ENCODE results near the gene DNALI1.
"Not testable (repeated sequence)": the region's sequence is repeated elsewhere in the genome, so short reads cannot be mapped to it uniquely, and the experiment has no call there.

DNALI1 gene

GRCh38 chr1:37556712-37557196, at the start of gene DNALI1:
DNALI1 (plus strand) TSS chr1:37556940; CDS start chr1:37556995, 55 bp downstream.
- Mint-ChIP-seq H3K9me3 (no peaks in the 10 kb centered on the region), H3K27me3 (ENCODE audit: low read depth) (no peaks in the 10 kb centered on the region), H3K4me1 (ENCODE audit: low read depth) (peaks cover 26% of the 10 kb centered on the region), H3K27ac (no peak within 1 kb of the TSS), H3K36me3 (ENCODE audit: low read depth) (peaks cover 14% of the 10 kb centered on the region), H3K4me3 (no peak within 1 kb of the TSS)

- Mint-ChIP-seq H3K4me1 (ENCODE audit: low read depth) (peaks cover 33% of the 10 kb centered on the region), H3K27ac (peak overlapping the region; percentile 15)
Observed at GRCh38 chr1:37509181-37509580, 47.6 kb upstream of the DNALI1 start.

GRCh38 chr1:37513795-37514349, 42.9 kb upstream of the DNALI1 start:
- H3K4me1 Mint-ChIP-seq (ENCODE audit: low read depth), result peaks cover 35% of the 10 kb centered on the region
- peak overlapping the region; percentile 96 for H3K4me3 Mint-ChIP-seq
- H3K36me3 Mint-ChIP-seq (ENCODE audit: low read depth), result peaks cover 18% of the 10 kb centered on the region
- H3K27ac Mint-ChIP-seq, result peak overlapping the region; percentile 85
- H3K27me3 Mint-ChIP-seq (ENCODE audit: low read depth), result no peaks in the 10 kb centered on the region
- no peaks in the 10 kb centered on the region for H3K9me3 Mint-ChIP-seq

More at GRCh38 chr1:37509181-37509580, 47.6 kb upstream of the DNALI1 start:
- H3K27me3 Mint-ChIP-seq (ENCODE audit: low read depth), result no peaks in the 10 kb centered on the region
- peaks cover 35% of the 10 kb centered on the region for H3K36me3 Mint-ChIP-seq (ENCODE audit: low read depth)
- H3K4me3 Mint-ChIP-seq, result no peak overlapping the region
- no peaks in the 10 kb centered on the region for H3K9me3 Mint-ChIP-seq

GRCh38 chr1:37514350-37515184, 42.2 kb upstream of the DNALI1 start, which contains the start of gene MEAF6:
MEAF6 (minus strand) TSS chr1:37514766; CDS start chr1:37514746, 20 bp downstream.
- peak within 1 kb of the TSS; percentile 89 for H3K27ac Mint-ChIP-seq
- peak within 1 kb of the TSS; percentile 96 for H3K4me3 Mint-ChIP-seq
- peaks cover 12% of the 10 kb centered on the region for H3K36me3 Mint-ChIP-seq (ENCODE audit: low read depth)
- no peaks in the 10 kb centered on the region for H3K9me3 Mint-ChIP-seq
- no peaks in the 10 kb centered on the region for H3K27me3 Mint-ChIP-seq (ENCODE audit: low read depth)
- peaks cover 35% of the 10 kb centered on the region for H3K4me1 Mint-ChIP-seq (ENCODE audit: low read depth)

GRCh38 chr1:37515185-37516034, 41.3 kb upstream of the DNALI1 start:
- Mint-ChIP-seq H3K4me1 (ENCODE audit: low read depth) (peaks cover 37% of the 10 kb centered on the region), H3K27me3 (ENCODE audit: low read depth) (no peaks in the 10 kb centered on the region), H3K36me3 (ENCODE audit: low read depth) (peaks cover 12% of the 10 kb centered on the region), H3K4me3 (peak overlapping the region; percentile 84), H3K27ac (peak overlapping the region; percentile 89), H3K9me3 (no peaks in the 10 kb centered on the region)

- H3K27me3 Mint-ChIP-seq (ENCODE audit: low read depth), result no peaks in the 10 kb centered on the region
- H3K36me3 Mint-ChIP-seq (ENCODE audit: low read depth), result peaks cover 7% of the 10 kb centered on the region
- H3K9me3 Mint-ChIP-seq, result no peaks in the 10 kb centered on the region
- peaks cover 31% of the 10 kb centered on the region for H3K4me1 Mint-ChIP-seq (ENCODE audit: low read depth)
- H3K4me3 Mint-ChIP-seq, result no peak overlapping the region
- no peak overlapping the region for H3K27ac Mint-ChIP-seq
Observed at GRCh38 chr1:37517569-37517968, 39.2 kb upstream of the DNALI1 start.

GRCh38 chr1:37518241-37518640, 38.5 kb upstream of the DNALI1 start:
- peaks cover 27% of the 10 kb centered on the region for H3K4me1 Mint-ChIP-seq (ENCODE audit: low read depth)
- H3K9me3 Mint-ChIP-seq; H3K4me3 Mint-ChIP-seq; H3K27ac Mint-ChIP-seq; H3K36me3 Mint-ChIP-seq (ENCODE audit: low read depth); H3K27me3 Mint-ChIP-seq (ENCODE audit: low read depth): not testable (repeated sequence)

GRCh38 chr1:37518929-37519328, 37.8 kb upstream of the DNALI1 start:
- peaks cover 21% of the 10 kb centered on the region for H3K4me1 Mint-ChIP-seq (ENCODE audit: low read depth)
- H3K27me3 Mint-ChIP-seq (ENCODE audit: low read depth); H3K9me3 Mint-ChIP-seq; H3K36me3 Mint-ChIP-seq (ENCODE audit: low read depth): not testable (repeated sequence)
- peak overlapping the region; percentile 75 for H3K27ac Mint-ChIP-seq
- peak overlapping the region; percentile 76 for H3K4me3 Mint-ChIP-seq

- peaks cover 19% of the 10 kb centered on the region for H3K4me1 Mint-ChIP-seq (ENCODE audit: low read depth)
- no peaks in the 10 kb centered on the region for H3K36me3 Mint-ChIP-seq (ENCODE audit: low read depth)
- peak overlapping the region; percentile 76 for H3K4me3 Mint-ChIP-seq
- H3K27me3 Mint-ChIP-seq (ENCODE audit: low read depth), result no peaks in the 10 kb centered on the region
- H3K9me3 Mint-ChIP-seq, result peaks cover 4% of the 10 kb centered on the region
- H3K27ac Mint-ChIP-seq, result peak overlapping the region; percentile 75
Observed at GRCh38 chr1:37519613-37520012, 37.1 kb upstream of the DNALI1 start.

- H3K27ac Mint-ChIP-seq; H3K4me1 Mint-ChIP-seq (ENCODE audit: low read depth); H3K4me3 Mint-ChIP-seq; H3K27me3 Mint-ChIP-seq (ENCODE audit: low read depth); H3K9me3 Mint-ChIP-seq; H3K36me3 Mint-ChIP-seq (ENCODE audit: low read depth): not testable (repeated sequence)
Observed at GRCh38 chr1:37529888-37530287, 26.9 kb upstream of the DNALI1 start.

GRCh38 chr1:37532418-37533156, 24.2 kb upstream of the DNALI1 start:
- not testable (repeated sequence) for H3K27me3 Mint-ChIP-seq (ENCODE audit: low read depth); H3K27ac Mint-ChIP-seq; H3K4me3 Mint-ChIP-seq; H3K4me1 Mint-ChIP-seq (ENCODE audit: low read depth); H3K9me3 Mint-ChIP-seq
- H3K36me3 Mint-ChIP-seq (ENCODE audit: low read depth), result peaks cover 20% of the 10 kb centered on the region

GRCh38 chr1:37533317-37534093, 23.2 kb upstream of the DNALI1 start:
- Mint-ChIP-seq H3K27ac (no peak overlapping the region), H3K27me3 (ENCODE audit: low read depth) (no peaks in the 10 kb centered on the region), H3K4me1 (ENCODE audit: low read depth) (peaks cover 2% of the 10 kb centered on the region), H3K9me3 (no peaks in the 10 kb centered on the region), H3K36me3 (ENCODE audit: low read depth) (peaks cover 28% of the 10 kb centered on the region), H3K4me3 (no peak overlapping the region)

GRCh38 chr1:37537378-37537777, 19.4 kb upstream of the DNALI1 start:
- Mint-ChIP-seq H3K36me3 (ENCODE audit: low read depth) (peaks cover 40% of the 10 kb centered on the region), H3K27ac (no peak overlapping the region), H3K4me3 (no peak overlapping the region)

More at GRCh38 chr1:37537378-37537777, 19.4 kb upstream of the DNALI1 start:
- H3K27me3 Mint-ChIP-seq (ENCODE audit: low read depth), result no peaks in the 10 kb centered on the region
- no peaks in the 10 kb centered on the region for H3K9me3 Mint-ChIP-seq
- H3K4me1 Mint-ChIP-seq (ENCODE audit: low read depth), result peaks cover 2% of the 10 kb centered on the region

All from T-helper 1 cell treated with Interleukin-12 subunit alpha and Interleukin-12 subunit beta and Interleukin-4 antibody, amounts not matched to agents 30 μg/mL and 1 μg/mL, for 36 hours (primary cell).